ENCODE data around the gene PCDHGC4.

PCDHGC4 gene

GRCh38 chr5:141489841-141490240, 5.0 kb downstream of the PCDHGC4 start:
- no peak for TF ChIP-seq CTCF (IDR thresholded peaks at IDR 0.05; ENCODE audit: borderline replicate concordance, control extremely low read depth, extremely low read depth, insufficient read depth, missing control alignments)
- in situ Hi-C loops (cut with MboI; ENCODE audit: low sequenced_read_pairs, unreplicated experiment): no loop called here
- DNase-seq (ENCODE audit: low spot score): no peak

- in situ Hi-C loops (cut with MboI; ENCODE audit: low sequenced_read_pairs, unreplicated experiment): no loop called here
- no peak for DNase-seq (ENCODE audit: low spot score)
- no peak for TF ChIP-seq CTCF (IDR thresholded peaks at IDR 0.05; ENCODE audit: borderline replicate concordance, control extremely low read depth, extremely low read depth, insufficient read depth, missing control alignments)
Measured at GRCh38 chr5:141490271-141490670, 5.4 kb downstream of the PCDHGC4 start.

GRCh38 chr5:141490771-141491170, 5.9 kb downstream of the PCDHGC4 start:
- TF ChIP-seq CTCF (IDR thresholded peaks at IDR 0.05; ENCODE audit: borderline replicate concordance, control extremely low read depth, extremely low read depth, insufficient read depth, missing control alignments): no peak
- no peak for DNase-seq (ENCODE audit: low spot score)

GRCh38 chr5:141491323-141492167, 6.7 kb downstream of the PCDHGC4 start:
- no peak for DNase-seq (ENCODE audit: low spot score)
- TF ChIP-seq CTCF (IDR thresholded peaks at IDR 0.05; ENCODE audit: borderline replicate concordance, control extremely low read depth, extremely low read depth, insufficient read depth, missing control alignments): no peak
- in situ Hi-C loops (cut with MboI; ENCODE audit: low sequenced_read_pairs, unreplicated experiment): no loop called here

More at GRCh38 chr5:141490771-141491170, 5.9 kb downstream of the PCDHGC4 start:
- in situ Hi-C loops (cut with MboI; ENCODE audit: low sequenced_read_pairs, unreplicated experiment): no loop called here

GRCh38 chr5:141492168-141492885, 7.5 kb downstream of the PCDHGC4 start:
- in situ Hi-C loops (cut with MboI; ENCODE audit: low sequenced_read_pairs, unreplicated experiment): no loop called here
- DNase-seq (ENCODE audit: low spot score): peak; percentile 60
- no peak for TF ChIP-seq CTCF (IDR thresholded peaks at IDR 0.05; ENCODE audit: borderline replicate concordance, control extremely low read depth, extremely low read depth, insufficient read depth, missing control alignments)

GRCh38 chr5:141493500-141494422, 8.9 kb downstream of the PCDHGC4 start:
- DNase-seq (ENCODE audit: low spot score): no peak
- in situ Hi-C loops (cut with MboI; ENCODE audit: low sequenced_read_pairs, unreplicated experiment): no loop called here
- TF ChIP-seq CTCF (IDR thresholded peaks at IDR 0.05; ENCODE audit: borderline replicate concordance, control extremely low read depth, extremely low read depth, insufficient read depth, missing control alignments): no peak

Measured in GM13976 (cell line).